Smooth muscle cell of the brain vasculature (primary cell): Measurements from ENCODE around the gene LRRC74A.

Source experiments
- DNase-seq: peaks from one replicate; pipeline ENCODE4 v3.0.0-alpha.2; 2012; ENCODE audit warnings: low read depth, low spot score

The LRRC74A gene

DNA sequence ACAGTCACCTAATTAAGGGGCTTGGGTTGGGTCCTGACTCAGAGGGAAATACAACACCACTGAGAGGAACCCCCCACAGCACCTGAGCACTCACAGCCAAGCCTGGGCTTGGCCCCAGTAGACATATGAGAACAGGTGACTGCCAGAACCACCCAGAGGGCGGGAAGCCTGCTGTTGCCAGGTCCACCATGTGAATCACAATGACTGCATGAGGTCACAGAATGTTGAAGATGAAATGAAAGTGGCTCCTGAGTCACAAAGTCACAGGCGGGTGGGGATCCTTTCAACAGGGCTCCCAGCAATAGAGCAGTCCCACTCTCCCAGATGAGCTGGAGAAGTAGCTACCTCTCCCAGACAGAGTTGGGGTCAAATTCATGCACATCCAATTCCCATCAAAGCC is at the start of gene LRRC74A:
Gene LRRC74A, plus strand, starts transcription at position 287 of the 400 bp plus-strand sequence. CDS start 290 bp downstream, outside the sequence.
- no peak for DNase-seq

GRCh38 chr14:76776428-76777251 is 49.6 kb upstream of the LRRC74A start:
- DNase-seq: no peak

DNA sequence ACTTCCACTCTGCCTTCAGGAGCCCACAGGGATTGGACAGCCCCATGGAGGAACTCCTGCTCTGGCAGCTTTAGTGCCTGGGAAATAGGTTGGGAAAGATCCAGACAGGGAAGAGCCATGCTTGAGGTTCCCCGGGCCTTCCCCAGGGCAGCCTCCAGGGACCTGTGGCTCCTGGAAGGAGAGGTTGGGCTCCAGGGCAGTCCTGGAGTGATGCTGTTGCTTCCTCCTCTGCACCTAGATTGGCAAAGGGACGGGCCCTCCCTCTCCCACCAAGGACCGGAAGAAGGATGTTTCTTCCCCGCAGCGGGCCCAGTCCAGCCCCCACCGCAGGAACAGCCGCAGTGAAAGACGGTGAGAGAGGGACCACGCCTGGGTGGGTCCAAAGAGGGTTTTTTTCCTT is 48.5 kb upstream of the LRRC74A start:
- DNase-seq: no peak

GRCh38 chr14:76778546-76779215 is 47.5 kb upstream of the LRRC74A start:
- no peak for DNase-seq

GRCh38 chr14:76779221-76780057 is 46.8 kb upstream of the LRRC74A start:
- no peak for DNase-seq

GRCh38 chr14:76780058-76780345 is 46.2 kb upstream of the LRRC74A start:
- no peak for DNase-seq

DNA sequence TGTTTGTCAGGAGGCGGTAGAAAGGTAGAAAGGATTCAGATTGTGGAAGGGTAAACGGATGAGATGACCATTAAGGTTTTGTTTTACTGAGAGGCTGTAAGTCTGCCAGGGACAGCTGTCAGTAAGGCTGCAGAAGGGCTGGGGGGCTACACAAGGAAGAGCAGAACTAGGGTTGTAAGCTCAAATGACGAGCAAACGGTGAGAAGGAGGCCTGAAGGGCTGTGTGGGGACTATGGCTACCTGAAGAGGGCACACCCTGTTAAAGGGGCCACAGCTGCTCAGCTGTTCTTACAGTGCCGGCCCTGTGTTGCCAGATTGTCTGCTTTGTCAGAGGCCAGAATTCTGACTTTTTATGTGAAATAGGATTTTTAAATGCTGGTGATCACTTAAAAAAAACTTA is 45.8 kb upstream of the LRRC74A start:
- DNase-seq: no peak

GRCh38 chr14:76780875-76781647 is 45.1 kb upstream of the LRRC74A start:
- no peak for DNase-seq

DNA sequence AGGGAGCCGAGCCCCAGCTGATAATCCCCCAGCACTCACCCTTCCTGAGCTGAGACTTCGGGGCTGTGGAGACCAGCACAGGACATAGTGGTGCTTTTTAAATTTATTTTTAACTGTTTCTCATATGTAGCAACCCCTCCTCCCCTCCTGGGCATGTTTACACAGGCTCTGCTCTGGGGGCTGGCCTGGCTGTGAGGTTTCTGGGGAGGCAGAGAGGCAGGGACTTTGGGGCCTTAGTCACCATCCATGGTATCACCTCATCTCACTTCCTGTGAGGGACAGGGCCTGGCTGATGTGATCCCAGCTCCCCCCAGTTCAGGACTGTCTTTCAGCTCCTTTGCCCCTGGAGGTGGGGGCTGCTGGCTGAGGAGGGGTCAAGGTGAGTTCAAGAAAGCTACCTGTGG is 44.6 kb upstream of the LRRC74A start:
- no peak for DNase-seq

DNA sequence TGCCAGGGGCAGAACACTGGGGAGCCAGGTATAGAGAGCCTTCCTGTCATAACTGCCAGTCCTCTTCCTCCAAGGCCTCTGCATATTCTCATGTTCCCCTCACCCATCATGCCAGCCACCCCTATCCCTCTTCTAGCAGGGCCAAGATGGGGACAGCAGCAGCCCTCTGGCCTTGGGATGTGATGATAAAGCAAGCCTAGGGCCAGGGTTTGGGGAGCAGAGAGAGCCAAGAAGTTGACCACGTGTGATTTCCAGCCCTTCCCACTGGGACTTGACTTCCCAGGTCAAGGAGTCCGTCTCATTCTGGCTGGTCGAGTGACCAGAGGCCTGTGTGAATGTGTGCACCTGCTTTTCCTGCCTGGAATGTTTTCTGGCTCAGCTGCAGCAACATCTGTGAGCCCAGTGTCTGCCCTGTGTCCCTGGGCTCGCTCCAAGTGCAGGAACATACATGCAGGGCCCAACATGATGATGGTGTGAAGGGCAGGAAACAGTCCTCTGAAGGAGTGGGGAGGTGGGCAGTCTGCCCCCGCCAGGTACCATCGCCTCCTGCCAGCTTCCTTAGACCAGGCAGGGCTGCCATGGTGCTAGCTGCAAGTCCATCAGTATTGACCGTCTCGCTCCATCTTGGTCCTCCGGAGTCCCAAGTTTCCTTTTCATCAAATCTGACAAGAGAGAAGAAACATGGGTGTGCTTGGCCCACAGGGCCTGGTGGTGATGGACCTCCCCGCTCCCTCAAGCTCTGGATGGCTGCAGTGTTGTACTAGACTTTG is 43.9 kb upstream of the LRRC74A start:
- DNase-seq: no peak

- DNase-seq: no peak
Measured at GRCh38 chr14:76782885-76783566, 43.2 kb upstream of the LRRC74A start.

DNA sequence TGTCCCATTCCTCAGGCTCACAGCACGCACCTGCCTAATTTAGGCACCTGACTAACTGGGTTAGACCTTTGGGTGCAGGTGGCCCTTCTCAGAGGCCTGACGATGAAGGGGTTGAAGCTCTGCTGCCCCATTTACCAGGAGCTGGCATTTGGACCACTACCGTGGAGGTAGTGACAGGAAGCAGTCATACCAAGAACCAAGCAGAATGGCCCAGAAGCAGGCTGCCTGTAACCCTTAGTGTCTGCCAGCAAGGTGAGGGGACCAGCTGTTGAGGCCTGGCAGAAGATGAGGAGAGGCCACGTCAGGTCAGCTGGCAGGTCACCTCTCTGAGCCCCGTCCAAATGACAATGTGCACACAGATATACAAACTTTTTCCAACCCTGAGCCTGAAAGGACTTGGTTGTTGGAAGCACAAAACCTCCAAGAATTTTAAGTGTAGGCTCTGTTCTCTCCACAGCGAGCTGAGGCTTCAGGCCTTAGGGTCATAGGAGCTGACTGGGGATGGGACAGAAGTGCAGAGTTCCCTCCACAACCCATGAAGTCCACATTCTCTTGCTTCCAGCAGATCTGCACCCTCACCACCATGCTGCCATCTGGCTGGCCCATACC is 41.8 kb upstream of the LRRC74A start:
- no peak for DNase-seq

DNA sequence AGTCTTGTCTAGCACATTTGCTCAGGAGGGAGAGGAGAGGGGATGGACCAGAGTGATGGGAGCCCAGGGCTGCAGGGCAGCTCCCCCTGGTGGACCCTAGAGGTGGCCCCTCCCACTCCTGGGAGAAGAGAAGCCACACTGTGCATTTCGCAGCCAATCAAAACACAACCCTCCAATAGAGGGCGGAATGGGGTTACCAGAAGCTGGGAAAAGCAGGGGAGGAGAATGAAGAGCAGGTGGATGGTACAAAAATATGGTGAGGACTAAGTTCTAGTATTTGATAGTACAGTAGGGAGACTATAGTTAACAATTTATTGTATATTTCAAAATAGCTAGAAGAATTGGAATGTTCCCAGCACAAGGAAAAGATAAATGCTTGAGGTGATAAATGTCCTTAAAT is 41.3 kb upstream of the LRRC74A start:
- peak; percentile 46 for DNase-seq

- DNase-seq: no peak
Measured at GRCh38 chr14:76786601-76787000, 39.6 kb upstream of the LRRC74A start.

DNA sequence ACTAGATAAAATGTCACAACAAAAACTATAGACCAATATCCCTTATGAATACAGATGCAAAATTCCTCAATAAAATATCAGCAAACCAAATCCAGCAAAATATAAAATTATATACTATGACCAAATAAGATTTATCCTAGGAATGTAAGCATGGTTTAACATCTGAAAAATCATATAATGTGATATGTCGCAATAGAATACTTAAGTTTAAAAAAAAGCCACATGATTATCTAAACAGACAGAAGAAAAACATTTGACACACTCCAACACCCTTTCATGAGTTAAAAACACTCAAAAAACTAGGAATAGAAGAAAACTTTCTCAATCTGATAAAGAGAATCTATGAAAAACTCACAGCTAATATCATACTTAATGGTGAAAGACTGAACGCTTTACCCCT is 33.8 kb upstream of the LRRC74A start:
- DNase-seq: no peak

DNA sequence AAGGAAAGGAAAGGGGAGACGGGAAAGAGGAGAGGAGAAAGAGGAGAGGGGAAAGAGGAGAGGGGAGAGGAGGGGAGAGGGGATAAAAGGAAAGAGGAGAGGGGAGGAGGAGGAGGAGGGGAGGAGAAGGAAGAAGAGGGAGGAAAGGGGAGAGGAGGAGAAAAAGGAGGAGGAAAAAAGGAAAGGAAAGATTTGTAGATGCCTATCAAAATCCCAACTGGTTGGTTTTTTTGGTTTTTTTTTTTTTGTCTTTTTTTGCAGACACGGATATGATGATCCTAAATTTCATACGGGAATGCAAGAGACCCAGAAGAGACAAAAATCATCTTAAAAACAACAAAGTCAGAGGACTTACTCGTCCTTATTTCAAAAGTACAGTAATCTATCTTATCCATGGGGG is 32.9 kb upstream of the LRRC74A start:
- DNase-seq: no peak

- DNase-seq: no peak
Measured at GRCh38 chr14:76793956-76794355, 32.3 kb upstream of the LRRC74A start.

GRCh38 chr14:76806446-76806845 is 19.8 kb upstream of the LRRC74A start:
- DNase-seq: no peak

- no peak for DNase-seq
Measured at GRCh38 chr14:76808011-76808410, 18.2 kb upstream of the LRRC74A start.

DNA sequence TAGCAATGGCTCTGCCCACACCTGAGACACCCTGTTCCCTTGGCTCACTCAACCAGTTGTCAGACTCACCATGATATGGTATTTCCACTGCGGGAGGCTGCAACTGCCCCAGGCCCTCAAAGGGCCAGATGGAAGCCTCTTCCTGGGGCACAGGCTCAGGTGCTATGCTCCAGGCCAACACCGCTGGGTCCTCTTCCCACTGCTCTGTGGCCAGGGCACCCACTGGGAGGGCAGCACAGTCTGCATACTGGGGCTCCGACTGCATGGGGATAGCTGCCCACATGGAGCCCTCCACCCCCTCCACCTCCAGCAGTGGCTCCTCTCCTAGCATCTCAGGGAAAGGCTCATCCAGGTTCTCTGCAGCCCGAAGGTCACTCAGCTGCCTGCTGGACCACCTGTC is 17.2 kb upstream of the LRRC74A start:
- no peak for DNase-seq
